ENCODE measurements around the gene ANKS1B. TPM values are rescaled to one million over a fixed set of nuclear protein-coding genes. Genes with fewer than 3 reads are reported as not detected.
A peak's percentile ranks its signal among the peaks of the same experiment; 100 is the strongest.

ANKS1B gene
- total RNA-seq, 1 donor from 2014 or later: 11.3 TPM

- TF ChIP-seq CTCF (IDR thresholded peaks at IDR 0.05; ENCODE audit: partially characterized antibody, unreplicated experiment): no peak
- H3K9me3 Mint-ChIP-seq (ENCODE audit: unreplicated experiment): no peaks in the 10 kb centered on the region
These were observed 891.6 kb downstream of the ANKS1B start for GRCh38 chr12:99093166-99093565.

GRCh38 chr12:99092100-99092851 is 892.5 kb downstream of the ANKS1B start:
- H3K27ac Mint-ChIP-seq (ENCODE audit: unreplicated experiment): no peak overlapping the region
- DNase-seq: no peak

More at GRCh38 chr12:99093166-99093565, 891.6 kb downstream of the ANKS1B start:
- Mint-ChIP-seq H3K4me3 (ENCODE audit: unreplicated experiment) (no peak overlapping the region), H3K36me3 (ENCODE audit: unreplicated experiment) (no peaks in the 10 kb centered on the region), H3K27me3 (ENCODE audit: unreplicated experiment) (no peaks in the 10 kb centered on the region), H3K4me1 (ENCODE audit: low read depth, unreplicated experiment) (peaks cover 2% of the 10 kb centered on the region), H3K27ac (ENCODE audit: unreplicated experiment) (no peak overlapping the region)
- DNase-seq: no peak

GRCh38 chr12:99087278-99087677 is 897.5 kb downstream of the ANKS1B start:
- Mint-ChIP-seq H3K4me3 (ENCODE audit: unreplicated experiment) (no peak overlapping the region), H3K27ac (ENCODE audit: unreplicated experiment) (no peak overlapping the region), H3K27me3 (ENCODE audit: unreplicated experiment) (no peaks in the 10 kb centered on the region), H3K4me1 (ENCODE audit: low read depth, unreplicated experiment) (no peaks in the 10 kb centered on the region), H3K36me3 (ENCODE audit: unreplicated experiment) (no peaks in the 10 kb centered on the region), H3K9me3 (ENCODE audit: unreplicated experiment) (no peaks in the 10 kb centered on the region)
- no peak for TF ChIP-seq CTCF (IDR thresholded peaks at IDR 0.05; ENCODE audit: partially characterized antibody, unreplicated experiment)
- DNase-seq: no peak

More at GRCh38 chr12:99092100-99092851, 892.5 kb downstream of the ANKS1B start:
- no peaks in the 10 kb centered on the region for H3K36me3 Mint-ChIP-seq (ENCODE audit: unreplicated experiment)
- H3K4me3 Mint-ChIP-seq (ENCODE audit: unreplicated experiment): no peak overlapping the region
- no peak for TF ChIP-seq CTCF (IDR thresholded peaks at IDR 0.05; ENCODE audit: partially characterized antibody, unreplicated experiment)
- H3K9me3 Mint-ChIP-seq (ENCODE audit: unreplicated experiment): no peaks in the 10 kb centered on the region
- H3K27me3 Mint-ChIP-seq (ENCODE audit: unreplicated experiment): no peaks in the 10 kb centered on the region
- peaks cover 2% of the 10 kb centered on the region for H3K4me1 Mint-ChIP-seq (ENCODE audit: low read depth, unreplicated experiment)

- Mint-ChIP-seq H3K36me3 (ENCODE audit: unreplicated experiment) (no peaks in the 10 kb centered on the region), H3K4me3 (ENCODE audit: unreplicated experiment) (no peak overlapping the region), H3K27ac (ENCODE audit: unreplicated experiment) (no peak overlapping the region), H3K9me3 (ENCODE audit: unreplicated experiment) (no peaks in the 10 kb centered on the region), H3K4me1 (ENCODE audit: low read depth, unreplicated experiment) (no peaks in the 10 kb centered on the region), H3K27me3 (ENCODE audit: unreplicated experiment) (no peaks in the 10 kb centered on the region)
- no peak for DNase-seq
- no peak for TF ChIP-seq CTCF (IDR thresholded peaks at IDR 0.05; ENCODE audit: partially characterized antibody, unreplicated experiment)
These were observed 904.9 kb downstream of the ANKS1B start for GRCh38 chr12:99079811-99080210.

GRCh38 chr12:99068993-99069747 is 915.6 kb downstream of the ANKS1B start:
- H3K4me1 Mint-ChIP-seq (ENCODE audit: low read depth, unreplicated experiment): peaks cover 10% of the 10 kb centered on the region
- no peak for TF ChIP-seq CTCF (IDR thresholded peaks at IDR 0.05; ENCODE audit: partially characterized antibody, unreplicated experiment)
- H3K27me3 Mint-ChIP-seq (ENCODE audit: unreplicated experiment): no peaks in the 10 kb centered on the region
- no peaks in the 10 kb centered on the region for H3K36me3 Mint-ChIP-seq (ENCODE audit: unreplicated experiment)
- no peak for DNase-seq
- H3K27ac Mint-ChIP-seq (ENCODE audit: unreplicated experiment): peak overlapping the region; percentile 22
- peaks cover 1% of the 10 kb centered on the region for H3K9me3 Mint-ChIP-seq (ENCODE audit: unreplicated experiment)
- no peak overlapping the region for H3K4me3 Mint-ChIP-seq (ENCODE audit: unreplicated experiment)

Measured in glutamatergic neuron (in vitro differentiated cells).